ENCODE measurements around the gene GPS1.

GPS1 gene

GRCh38 chr17:82100502-82101298 lies 49.0 kb downstream of the GPS1 start:
- no peak for DNase-seq (ENCODE audit: low read depth in 2 of 3, low spot score in 1 of 3)

- no peak for DNase-seq (ENCODE audit: low read depth in 2 of 3, low spot score in 1 of 3)
Measured at GRCh38 chr17:82101301-82101715, 49.6 kb downstream of the GPS1 start.

GRCh38 chr17:82101767-82102679 lies 50.3 kb downstream of the GPS1 start:
- DNase-seq (ENCODE audit: low read depth in 2 of 3, low spot score in 1 of 3) = no peak

- no peak for DNase-seq (ENCODE audit: low read depth in 2 of 3, low spot score in 1 of 3)
Measured at GRCh38 chr17:82103553-82104451, 52.1 kb downstream of the GPS1 start.

GRCh38 chr17:82104797-82105416 lies 53.2 kb downstream of the GPS1 start:
- DNase-seq (ENCODE audit: low read depth in 2 of 3, low spot score in 1 of 3) = no peak

GRCh38 chr17:82105417-82105881 lies 53.8 kb downstream of the GPS1 start:
- DNase-seq (ENCODE audit: low read depth in 2 of 3, low spot score in 1 of 3) = no peak

GRCh38 chr17:82105882-82106687 lies 54.4 kb downstream of the GPS1 start:
- DNase-seq (ENCODE audit: low read depth in 2 of 3, low spot score in 1 of 3) = peak; percentile 35 to 63 (median 42)

- DNase-seq (ENCODE audit: low read depth in 2 of 3, low spot score in 1 of 3) = no peak
Measured at GRCh38 chr17:82106688-82107305, 55.1 kb downstream of the GPS1 start.

All from stimulated activated CD4-positive, alpha-beta T cell treated with anti-CD3 and anti-CD28 coated beads, Interleukin-12 subunit alpha, Interleukin-12 subunit beta, amount 100 ng/mL, for 48 hours (primary cell).